Breast epithelium (tissue), 4 donors: ENCODE data around the gene TSEN54. TPM values are rescaled to one million over a fixed set of nuclear protein-coding genes. Genes with fewer than 3 reads are reported as not detected.

Source experiments
- DNase-seq, 2 donors: peaks; one replicate each; pipeline ENCODE4 v3.0.0-alpha.2; 2019; ENCODE audit warnings: low spot score in 2 of 2
- H3K27ac ChIP-seq, 2 donors: fragments of 200-600 bp; sonication (generic) in 1 of 2; one replicate each; pipeline ENCODE4 v1.5.1; 2016 to 2019; ENCODE audit warnings: mild to moderate bottlenecking in 1 of 2
- H3K27me3 ChIP-seq, 2 donors: fragments of 200-600 bp; sonication (generic) in 1 of 2; one replicate each; pipeline versions ENCODE4 v1.5.1 to v1.6.0; 2017 to 2019; ENCODE audit warnings: control low read depth in 1 of 2, mild to moderate bottlenecking in 1 of 2
- H3K36me3 ChIP-seq: fragments of 200-600 bp; one replicate; pipeline ENCODE4 v1.5.1; 2019
- H3K4me1 ChIP-seq, 2 donors: fragments of 200-600 bp; sonication (generic); one replicate each; pipeline ENCODE4 v1.5.1; 2016 to 2019; ENCODE audit warnings: control low read depth in 1 of 2
- H3K4me3 ChIP-seq, 3 donors: fragments of 200-600 bp; sonication (generic); 1 replicate in 2 of 3; 2 replicates in 1 of 3; pipeline ENCODE4 v1.5.1; 2016 to 2019; ENCODE audit warnings: mild to moderate bottlenecking in 3 of 3, moderate library complexity in 2 of 3
- H3K9me3 ChIP-seq, 2 donors: fragments of 200-600 bp; sonication (generic) in 1 of 2; one replicate each; pipeline ENCODE4 v1.5.1; 2016 to 2019; ENCODE audit warnings: control low read depth in 1 of 2
- CTCF ChIP-seq, 3 donors: fragments of 450-650 bp; IDR thresholded peaks; one replicate each; pipeline ENCODE4 v1.5.1; 2016 to 2017; ENCODE audit warnings: antibody characterized with exemption in 3 of 3, mild to moderate bottlenecking in 3 of 3, moderate library complexity in 3 of 3
- POLR2A ChIP-seq: fragments of 450-650 bp; IDR thresholded peaks from one replicate; pipeline ENCODE4 v1.6.1; 2016; ENCODE audit warnings: antibody characterized with exemption, mild to moderate bottlenecking, moderate library complexity
- POLR2AphosphoS5 ChIP-seq, 3 donors: sonication (generic); formaldehyde crosslinking; IDR thresholded peaks; one replicate each; pipeline ENCODE4 v1.6.1; 2017; ENCODE audit warnings: antibody characterized with exemption in 3 of 3
- intact Hi-C: fragments of 100-400 bp; cut with DNase I; formaldehyde crosslinking; loops from one replicate; pipeline ENCODE4 v1.15.1; 2023; ENCODE audit warnings: low total_unique reads
- total RNA-seq, 3 donors: library from RNA; depleted of rRNA; stranded (reverse); fragments of >200 nt; gene quantifications; one replicate each; pipeline ENCODE4 v1.1.0, GENCODE V29; 2016

TSEN54 gene
- total RNA-seq, 3 donors from 2014 or later = 18.4 to 34.7 (median 31.2) TPM

DNA sequence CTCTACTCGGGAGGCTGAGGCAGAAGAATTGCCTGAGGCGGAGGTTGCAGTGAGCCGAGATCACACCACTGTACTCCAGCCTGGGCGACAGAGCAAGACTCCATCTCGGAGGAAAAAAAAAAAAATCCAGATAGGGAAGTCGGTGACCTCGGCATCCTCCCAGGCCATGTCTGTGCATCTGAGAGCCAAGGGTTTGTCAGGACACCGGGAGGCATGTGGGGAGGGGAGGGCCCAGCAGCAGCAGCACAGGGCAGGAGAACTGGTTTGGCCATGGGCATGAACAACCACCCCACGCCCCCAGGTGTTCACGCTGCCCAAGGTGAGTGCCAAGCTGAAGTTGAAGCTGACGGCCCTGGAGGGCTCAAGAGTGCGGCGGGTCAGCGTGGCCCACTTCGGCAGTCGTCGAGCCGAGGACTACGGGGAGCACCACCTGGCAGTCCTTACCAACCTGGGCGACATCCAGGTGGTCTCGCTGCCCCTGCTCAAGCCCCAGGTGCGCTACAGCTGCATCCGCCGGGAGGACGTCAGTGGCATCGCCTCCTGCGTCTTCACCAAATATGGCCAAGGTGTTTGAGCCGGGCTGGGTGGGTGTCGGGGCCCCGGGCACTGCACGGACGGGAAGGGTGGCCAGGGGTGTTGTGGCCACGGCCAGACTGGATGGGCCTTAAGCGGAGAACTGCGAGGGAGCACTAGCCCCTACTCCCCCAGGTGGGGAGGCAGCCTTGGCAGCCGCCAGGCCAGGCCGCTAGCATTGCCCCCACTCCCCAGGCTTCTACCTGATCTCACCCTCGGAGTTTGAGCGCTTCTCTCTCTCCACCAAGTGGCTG lies 56.6 kb downstream of the TSEN54 start:
- H3K27me3 ChIP-seq = no peaks in the 10 kb centered on the region
- TF ChIP-seq POLR2AphosphoS5 (IDR thresholded peaks at IDR 0.05) (no peak), POLR2A (no peak), CTCF (IDR thresholded peaks at IDR 0.05) (no peak)
- H3K4me3 ChIP-seq = no peak overlapping the region
- DNase-seq = no peak
- intact Hi-C loops = no loop called here
- no peak overlapping the region for H3K27ac ChIP-seq
- no peaks in the 10 kb centered on the region for H3K9me3 ChIP-seq
- no peaks in the 10 kb centered on the region for H3K4me1 ChIP-seq
- no peaks in the 10 kb centered on the region for H3K36me3 ChIP-seq

- H3K9me3 ChIP-seq = no peaks in the 10 kb centered on the region
- no peak for DNase-seq
- H3K27me3 ChIP-seq = no peaks in the 10 kb centered on the region
- H3K4me3 ChIP-seq = no peak overlapping the region
- no peak overlapping the region for H3K27ac ChIP-seq
- H3K4me1 ChIP-seq = no peaks in the 10 kb centered on the region
- H3K36me3 ChIP-seq = no peaks in the 10 kb centered on the region
- TF ChIP-seq CTCF (IDR thresholded peaks at IDR 0.05) = no peak
- no peak for TF ChIP-seq POLR2A
- no peak for TF ChIP-seq POLR2AphosphoS5 (IDR thresholded peaks at IDR 0.05)
- intact Hi-C loops = no loop called here
Measured at GRCh38 chr17:75573540-75573957, 57.2 kb downstream of the TSEN54 start.

DNA sequence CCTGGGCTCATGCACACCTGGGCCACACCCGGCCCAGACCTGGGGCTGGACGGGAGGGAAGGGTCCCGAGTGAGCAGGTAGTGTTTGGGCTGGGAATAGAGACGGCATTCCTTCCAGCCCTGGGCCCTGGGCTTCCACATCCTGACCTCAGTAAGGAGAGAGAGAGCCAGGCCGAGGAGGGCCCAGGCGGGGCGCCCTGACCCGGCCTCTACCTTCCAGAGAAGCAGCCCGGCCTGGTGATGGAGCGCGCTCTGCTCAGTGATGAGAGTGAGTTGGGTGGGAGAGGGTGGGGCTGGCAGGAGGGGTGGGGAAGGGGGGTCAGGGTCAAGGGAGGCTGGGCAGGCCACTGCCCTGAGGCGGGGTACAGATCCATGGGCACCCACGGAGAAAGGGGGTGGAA lies 57.7 kb downstream of the TSEN54 start:
- Histone ChIP-seq H3K36me3 (no peaks in the 10 kb centered on the region), H3K9me3 (no peaks in the 10 kb centered on the region), H3K27me3 (no peaks in the 10 kb centered on the region), H3K4me1 (no peaks in the 10 kb centered on the region), H3K4me3 (no peak overlapping the region), H3K27ac (no peak overlapping the region)
- intact Hi-C loops = no loop called here
- no peak for DNase-seq
- TF ChIP-seq POLR2AphosphoS5 (IDR thresholded peaks at IDR 0.05) = no peak
- no peak for TF ChIP-seq CTCF (IDR thresholded peaks at IDR 0.05)
- TF ChIP-seq POLR2A = no peak

Other genes with a start within 250 kb of the TSEN54 start
- gene MIF4GD, start 245.3 kb upstream of the TSEN54 start, total RNA-seq = 10 to 100 TPM; 26.2 to 38.7 (median 28.8) TPM
- gene SLC25A19, start 227.1 kb upstream of the TSEN54 start, total RNA-seq = 10 to 100 TPM; 11.4 to 13.8 (median 12.3) TPM
- gene GRB2, start 110.8 kb upstream of the TSEN54 start, total RNA-seq = 100 to 1,000 TPM in 1 of 3 donors, 10 to 100 TPM in 2; 72.4 to 104 (median 77.1) TPM
- gene TMEM94, start 59.9 kb upstream of the TSEN54 start, total RNA-seq = 10 to 100 TPM; 45.1 to 62.5 (median 51.1) TPM
- 10 to 100 TPM in 2 of 3 donors, 1 to 10 TPM in 1; 10.0 to 23.3 (median 14.6) TPM for gene CASKIN2, start 991 bp upstream of the TSEN54 start, total RNA-seq
- gene LLGL2, start 9.2 kb downstream of the TSEN54 start, total RNA-seq = 10 to 100 TPM in 2 of 3 donors, 1 to 10 TPM in 1; 4.6 to 60.2 (median 52.4) TPM
- gene MYO15B, start 71.3 kb downstream of the TSEN54 start, total RNA-seq = 100 to 1,000 TPM in 1 of 3 donors, 10 to 100 TPM in 2; 65.3 to 121 (median 86.6) TPM
- 1 to 10 TPM in 1 of 3 donors, under 1 TPM in 2; 0.29 to 2.6 (median 0.48) TPM for gene SMIM5, start 116.9 kb downstream of the TSEN54 start, total RNA-seq
- 10 to 100 TPM; 10.7 to 22.8 (median 14.1) TPM for gene RECQL5, start 150.6 kb downstream of the TSEN54 start, total RNA-seq
- 10 to 100 TPM; 68.3 to 89.5 (median 86.1) TPM for gene SAP30BP, start 150.8 kb downstream of the TSEN54 start, total RNA-seq
- gene ITGB4, start 204.9 kb downstream of the TSEN54 start, total RNA-seq = 100 to 1,000 TPM in 1 of 3 donors, 10 to 100 TPM in 1, 1 to 10 TPM in 1; 9.8 to 125 (median 67.2) TPM
- 10 to 100 TPM; 21.9 to 32.1 (median 24.9) TPM for gene GALK1, start 248.7 kb downstream of the TSEN54 start, total RNA-seq